ENCODE results near the gene VAV1.

- TF ChIP-seq CTCF (conservative IDR thresholded peaks at IDR 0.05) (no peak), EZH2 (IDR thresholded peaks at IDR 0.05; ENCODE audit: low read depth) (no peak)
These were observed 25.1 kb downstream of the VAV1 start for GRCh38 chr19:6797646-6798045.
